HL-60 (cell line): ENCODE results near the gene EEF1A2.

Experiments used
- DNase-seq, 2 experiments: peaks; one replicate each; pipeline ENCODE4 v3.0.0-alpha.2; 2010 to 2020; ENCODE audit warnings: low read depth in 1 of 2, low spot score in 1 of 2
- H3K27ac ChIP-seq: fragments of 250-450 bp; sonication (Bioruptor Pico); replicated peaks from 2 replicates; pipeline ENCODE4 v1.5.1; 2020; ENCODE audit warnings: mild to moderate bottlenecking, moderate library complexity
- H3K27me3 ChIP-seq: fragments of 250-450 bp; sonication (Bioruptor Pico); 2 replicates; pipeline ENCODE4 v1.5.1; 2021; ENCODE audit warnings: mild to moderate bottlenecking, moderate library complexity; ENCODE audit not compliant: insufficient read depth, poor library complexity, severe bottlenecking
- H3K4me3 ChIP-seq: replicated peaks from 2 replicates; pipeline ENCODE4 v1.5.1; 2011; ENCODE audit warnings: mild to moderate bottlenecking, control low read depth, low read length; ENCODE audit not compliant: insufficient read depth
- CTCF ChIP-seq: IDR thresholded peaks from one replicate; pipeline ENCODE4 v1.5.1; 2011; ENCODE audit warnings: low read length, control low read depth, inconsistent platforms; ENCODE audit not compliant: insufficient read depth
- GABPA ChIP-seq: IDR thresholded peaks from 2 replicates; pipeline ENCODE4 v1.6.1; 2012; ENCODE audit warnings: low read depth
- POLR2AphosphoS5 ChIP-seq: IDR thresholded peaks from 2 replicates; pipeline ENCODE4 v1.6.1; 2012; ENCODE audit warnings: low read depth
- SPI1 ChIP-seq: IDR thresholded peaks from 2 replicates; pipeline ENCODE4 v1.6.1; 2012; ENCODE audit warnings: low read depth, mild to moderate bottlenecking, borderline replicate concordance
- TF ChIP-seq, protein P1 (sequence below): IDR thresholded peaks from 2 replicates; pipeline ENCODE4 v1.6.1; 2012; ENCODE audit warnings: low read depth; ENCODE audit not compliant: insufficient replicate concordance

Gene EEF1A2

DNA sequence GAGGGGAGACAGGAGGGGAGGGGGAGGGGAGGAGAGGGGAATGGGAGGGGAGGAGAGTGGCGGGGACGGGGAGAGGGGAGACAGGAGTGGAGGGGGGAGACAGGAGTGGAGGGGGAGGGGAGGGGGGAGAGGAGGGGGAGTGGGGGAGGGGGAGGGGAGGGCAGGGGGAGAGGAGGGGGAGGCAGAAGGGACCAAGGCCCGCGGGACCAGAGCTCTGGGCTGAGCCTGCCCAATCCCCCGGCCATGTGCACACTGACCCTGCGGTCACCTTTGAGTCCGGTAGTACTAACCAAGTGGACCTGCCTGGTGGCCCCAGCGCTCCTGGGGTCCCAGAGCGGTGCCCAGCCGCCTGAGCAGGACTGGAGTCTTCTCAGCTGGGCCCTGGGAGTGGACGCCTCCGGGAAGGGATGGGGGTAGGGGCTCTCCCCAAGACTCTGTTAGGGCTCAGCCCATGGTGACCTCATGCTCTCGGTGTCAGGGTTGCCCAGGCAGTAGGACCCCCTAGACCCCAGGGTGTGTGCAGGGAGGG lies 26.0 kb downstream of the EEF1A2 start:
- Histone ChIP-seq H3K27ac (no peak overlapping the region), H3K27me3 (peaks cover 67% of the 10 kb centered on the region)

GRCh38 chr20:63471981-63472831 lies 26.7 kb downstream of the EEF1A2 start, which contains the start of gene KCNQ2:
Gene KCNQ2, minus strand, starts transcription at chr20:63472655. Its CDS starts 192 bp downstream, at chr20:63472463.
- Histone ChIP-seq H3K4me3 (no peak within 1 kb of the TSS), H3K27me3 (peaks cover 65% of the 10 kb centered on the region), H3K27ac (no peak within 1 kb of the TSS)
- DNase-seq: no peak
- no peak for TF ChIP-seq SPI1

More for the DNA sequence above, 26.0 kb downstream of the EEF1A2 start:
- TF ChIP-seq CTCF: no peak
- TF ChIP-seq POLR2AphosphoS5: no peak
- no peak for TF ChIP-seq SPI1
- no peak for TF ChIP-seq GABPA
- TF ChIP-seq, protein P1, sequence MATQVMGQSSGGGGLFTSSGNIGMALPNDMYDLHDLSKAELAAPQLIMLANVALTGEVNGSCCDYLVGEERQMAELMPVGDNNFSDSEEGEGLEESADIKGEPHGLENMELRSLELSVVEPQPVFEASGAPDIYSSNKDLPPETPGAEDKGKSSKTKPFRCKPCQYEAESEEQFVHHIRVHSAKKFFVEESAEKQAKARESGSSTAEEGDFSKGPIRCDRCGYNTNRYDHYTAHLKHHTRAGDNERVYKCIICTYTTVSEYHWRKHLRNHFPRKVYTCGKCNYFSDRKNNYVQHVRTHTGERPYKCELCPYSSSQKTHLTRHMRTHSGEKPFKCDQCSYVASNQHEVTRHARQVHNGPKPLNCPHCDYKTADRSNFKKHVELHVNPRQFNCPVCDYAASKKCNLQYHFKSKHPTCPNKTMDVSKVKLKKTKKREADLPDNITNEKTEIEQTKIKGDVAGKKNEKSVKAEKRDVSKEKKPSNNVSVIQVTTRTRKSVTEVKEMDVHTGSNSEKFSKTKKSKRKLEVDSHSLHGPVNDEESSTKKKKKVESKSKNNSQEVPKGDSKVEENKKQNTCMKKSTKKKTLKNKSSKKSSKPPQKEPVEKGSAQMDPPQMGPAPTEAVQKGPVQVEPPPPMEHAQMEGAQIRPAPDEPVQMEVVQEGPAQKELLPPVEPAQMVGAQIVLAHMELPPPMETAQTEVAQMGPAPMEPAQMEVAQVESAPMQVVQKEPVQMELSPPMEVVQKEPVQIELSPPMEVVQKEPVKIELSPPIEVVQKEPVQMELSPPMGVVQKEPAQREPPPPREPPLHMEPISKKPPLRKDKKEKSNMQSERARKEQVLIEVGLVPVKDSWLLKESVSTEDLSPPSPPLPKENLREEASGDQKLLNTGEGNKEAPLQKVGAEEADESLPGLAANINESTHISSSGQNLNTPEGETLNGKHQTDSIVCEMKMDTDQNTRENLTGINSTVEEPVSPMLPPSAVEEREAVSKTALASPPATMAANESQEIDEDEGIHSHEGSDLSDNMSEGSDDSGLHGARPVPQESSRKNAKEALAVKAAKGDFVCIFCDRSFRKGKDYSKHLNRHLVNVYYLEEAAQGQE: no peak
- no peak overlapping the region for H3K4me3 ChIP-seq
- DNase-seq: no peak

- no peak for TF ChIP-seq CTCF
- TF ChIP-seq POLR2AphosphoS5: no peak
- TF ChIP-seq, protein P1: no peak
- TF ChIP-seq SPI1: no peak
- TF ChIP-seq GABPA: no peak
- no peak for DNase-seq
- H3K27ac ChIP-seq: no peak overlapping the region
- no peak overlapping the region for H3K4me3 ChIP-seq
- peaks cover 60% of the 10 kb centered on the region for H3K27me3 ChIP-seq
Observed at GRCh38 chr20:63471717-63471980, 27.2 kb downstream of the EEF1A2 start.

GRCh38 chr20:63471002-63471716 lies 27.7 kb downstream of the EEF1A2 start:
- TF ChIP-seq POLR2AphosphoS5 (no peak), GABPA (no peak), CTCF (no peak), SPI1 (no peak)
- TF ChIP-seq, protein P1: no peak
- H3K27ac ChIP-seq: no peak overlapping the region
- no peak overlapping the region for H3K4me3 ChIP-seq
- DNase-seq: no peak
- peaks cover 60% of the 10 kb centered on the region for H3K27me3 ChIP-seq
